OCI-LY3 (cell line): ENCODE results near the gene XPO5.

ENCODE experiments used
- CTCF ChIP-seq: fragments of 200-600, 300-600 bp; sonication (generic); IDR thresholded peaks from 2 replicates; pipeline ENCODE4 v1.5.1; 2014; ENCODE audit warnings: antibody characterized with exemption, low read length, low read depth
- EZH2phosphoT487 ChIP-seq: fragments of 200-600 bp; shearing (Covaris generic); IDR thresholded peaks from 2 replicates; pipeline ENCODE4 v1.6.1; 2018; ENCODE audit warnings: antibody characterized with exemption, mixed run types, low read depth

DNA sequence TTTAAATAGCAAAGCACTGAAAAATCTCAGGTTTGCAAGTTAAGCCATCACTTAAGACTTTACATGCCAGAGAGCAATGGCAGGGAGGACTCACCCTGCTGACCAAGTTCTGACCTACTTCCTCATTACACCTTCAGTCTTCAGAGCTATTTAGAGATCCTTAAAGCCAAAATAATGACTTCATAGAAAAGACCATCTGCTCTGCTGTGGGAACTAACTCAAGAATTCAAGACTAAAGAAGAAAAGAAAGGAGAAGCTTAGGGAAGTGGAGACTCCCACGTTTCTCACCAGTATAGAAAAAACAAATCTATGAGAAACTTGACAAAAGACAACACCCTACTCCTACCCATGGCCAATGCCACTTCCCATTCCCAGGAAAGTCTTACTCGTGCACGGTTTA, 28.6 kb downstream of the XPO5 start:
- TF ChIP-seq CTCF (no peak), EZH2phosphoT487 (no peak)
